ENCODE data around the gene MT1X. TPM values are rescaled to one million over a fixed set of nuclear protein-coding genes. Genes with fewer than 3 reads are reported as not detected.

The MT1X gene
- 10 to 100 TPM; 13.3 to 28.3 TPM for total RNA-seq

DNA sequence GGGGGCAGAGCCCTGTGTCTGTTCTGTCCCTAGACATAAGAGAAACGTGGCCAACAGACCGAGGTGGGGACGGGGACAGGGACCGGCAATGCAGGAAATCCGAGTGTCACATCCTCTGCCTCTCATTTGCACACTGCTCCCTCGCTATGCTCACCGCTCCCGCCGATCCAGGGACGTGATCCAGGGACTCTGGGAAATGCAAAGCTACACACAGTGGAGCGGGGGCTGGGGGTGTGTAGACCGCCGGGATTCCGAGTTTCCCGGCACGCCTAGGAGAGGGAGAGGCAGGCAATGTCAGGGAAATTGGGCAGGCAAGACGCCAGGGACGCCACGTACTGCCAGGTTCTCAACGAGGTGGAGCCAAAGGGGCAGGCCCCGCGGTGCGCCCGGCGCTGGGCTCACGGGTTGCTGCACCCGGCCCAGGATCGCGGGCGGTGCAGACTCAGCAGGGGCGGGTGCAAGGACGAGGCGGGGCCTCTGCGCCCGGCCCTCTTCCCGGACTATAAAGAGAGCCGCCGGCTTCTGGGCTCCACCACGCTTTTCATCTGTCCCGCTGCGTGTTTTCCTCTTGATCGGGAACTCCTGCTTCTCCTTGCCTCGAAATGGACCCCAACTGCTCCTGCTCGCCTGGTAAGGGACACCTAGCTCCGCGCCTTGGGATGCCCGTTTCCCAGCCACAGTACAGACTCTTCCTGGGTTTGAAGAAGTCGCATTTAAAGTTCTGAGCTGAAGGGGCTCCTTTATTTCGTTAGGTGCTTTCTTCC, at the start of gene MT1X:
TSS of gene MT1X (plus strand) at position 532 of the 764 bp plus-strand sequence. CDS start at position 603, 71 bp downstream.
- H3K36me3 Mint-ChIP-seq = peaks cover 0 to 5% of the 10 kb centered on the region in 2 donors
- DNase-seq (ENCODE audit: low spot score in 2 of 2) = peak; percentile 81 to 91
- peak; percentile 97 for ATAC-seq
- peak within 1 kb of the TSS; percentile 51 to 96 for H3K27ac Mint-ChIP-seq
- H3K9me3 Mint-ChIP-seq = no peaks in the 10 kb centered on the region

DNA sequence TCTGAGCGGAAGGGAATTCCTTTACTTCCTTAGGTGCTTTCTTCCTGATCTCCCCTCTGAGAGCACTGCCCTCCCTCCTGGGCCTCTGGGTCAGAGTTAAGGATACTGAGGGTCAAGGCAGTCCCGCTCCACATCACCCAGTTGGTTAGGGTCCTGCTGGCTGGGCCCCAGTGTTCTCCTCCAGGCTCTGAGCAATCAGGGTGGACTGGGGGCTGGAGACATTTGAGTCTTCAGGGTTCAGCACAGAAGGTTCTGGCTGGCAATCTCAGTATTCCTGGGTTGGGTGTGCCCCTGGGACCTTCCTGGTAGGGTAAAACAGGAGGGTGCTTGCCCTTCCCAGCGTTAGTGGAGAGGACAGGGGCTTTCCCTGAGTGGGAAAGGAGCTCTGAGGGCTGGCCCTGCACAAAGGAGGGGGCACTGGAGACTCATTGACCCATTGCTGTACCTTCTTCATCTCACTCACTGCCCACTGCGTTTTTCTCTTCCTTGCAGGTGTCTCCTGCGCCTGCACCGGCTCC, 49.4 kb upstream of the MT1X start:
- Mint-ChIP-seq H3K9me3 (no peaks in the 10 kb centered on the region), H3K27ac (no peak overlapping the region), H3K36me3 (peaks cover 5 to 17% of the 10 kb centered on the region in 2 donors)
- ATAC-seq (no peak), DNase-seq (ENCODE audit: low spot score in 2 of 2) (no peak)

DNA sequence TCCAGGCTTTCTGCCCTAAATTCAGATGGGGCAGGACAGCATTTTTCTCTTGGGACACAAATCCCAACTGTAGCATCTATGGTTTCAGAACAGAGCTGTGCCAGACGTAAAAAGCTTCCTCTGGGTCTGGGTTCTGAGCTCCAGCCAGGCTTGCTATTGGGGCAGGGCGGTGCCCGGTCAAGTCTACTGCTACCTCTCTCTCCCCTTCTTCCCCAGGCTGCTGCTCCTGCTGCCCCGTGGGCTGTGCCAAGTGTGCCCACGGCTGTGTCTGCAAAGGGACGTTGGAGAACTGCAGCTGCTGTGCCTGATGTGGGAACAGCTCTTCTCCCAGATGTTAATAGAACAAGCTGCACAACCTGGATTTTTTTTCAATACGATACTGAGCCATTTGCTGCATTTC, 48.7 kb upstream of the MT1X start:
- no peak overlapping the region for H3K27ac Mint-ChIP-seq
- no peak for ATAC-seq

DNA sequence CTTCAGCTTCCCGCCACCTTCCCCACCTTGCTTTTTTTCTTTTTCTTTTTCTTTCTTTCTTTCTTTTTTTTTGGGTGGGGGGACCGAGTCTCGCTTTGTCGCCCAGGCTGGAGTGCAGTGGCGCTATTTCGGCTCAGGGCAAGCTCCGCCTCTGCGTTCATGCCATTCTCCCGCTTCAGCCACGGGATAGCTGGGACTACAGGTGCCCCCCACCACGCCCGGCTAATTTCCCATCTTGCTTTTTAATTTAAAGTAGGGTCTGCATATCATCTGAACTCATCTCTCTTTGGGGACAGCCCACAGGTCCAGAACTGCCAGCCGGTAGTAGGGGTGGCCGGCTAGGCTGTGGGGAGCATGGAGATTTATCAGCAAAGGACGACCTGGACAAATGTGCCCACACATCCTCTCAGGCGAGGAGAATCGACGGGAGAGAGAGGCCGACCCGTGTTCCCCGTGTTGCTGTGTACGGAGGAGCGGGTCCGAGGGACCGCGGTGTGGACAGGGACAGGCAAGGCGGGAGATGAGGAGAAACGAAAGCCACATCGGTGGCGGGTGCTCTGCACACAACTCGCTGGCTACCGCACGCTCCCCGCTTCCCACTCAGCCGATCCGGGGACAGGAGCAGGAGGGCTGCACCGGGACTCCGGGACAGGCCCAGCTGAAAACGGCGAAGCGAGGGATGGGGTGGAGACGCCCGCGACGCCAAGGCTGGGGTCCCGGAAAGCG, 47.4 kb upstream of the MT1X start:
- DNase-seq (ENCODE audit: low spot score in 2 of 2) (no peak), ATAC-seq (no peak)
- H3K36me3 Mint-ChIP-seq = peaks cover 5 to 19% of the 10 kb centered on the region in 2 donors
- H3K9me3 Mint-ChIP-seq = no peaks in the 10 kb centered on the region
- H3K27ac Mint-ChIP-seq = no peak overlapping the region

More for the DNA sequence above, 48.7 kb upstream of the MT1X start:
- peaks cover 5 to 19% of the 10 kb centered on the region in 2 donors for H3K36me3 Mint-ChIP-seq
- no peaks in the 10 kb centered on the region for H3K9me3 Mint-ChIP-seq
- no peak for DNase-seq (ENCODE audit: low spot score in 2 of 2)

DNA sequence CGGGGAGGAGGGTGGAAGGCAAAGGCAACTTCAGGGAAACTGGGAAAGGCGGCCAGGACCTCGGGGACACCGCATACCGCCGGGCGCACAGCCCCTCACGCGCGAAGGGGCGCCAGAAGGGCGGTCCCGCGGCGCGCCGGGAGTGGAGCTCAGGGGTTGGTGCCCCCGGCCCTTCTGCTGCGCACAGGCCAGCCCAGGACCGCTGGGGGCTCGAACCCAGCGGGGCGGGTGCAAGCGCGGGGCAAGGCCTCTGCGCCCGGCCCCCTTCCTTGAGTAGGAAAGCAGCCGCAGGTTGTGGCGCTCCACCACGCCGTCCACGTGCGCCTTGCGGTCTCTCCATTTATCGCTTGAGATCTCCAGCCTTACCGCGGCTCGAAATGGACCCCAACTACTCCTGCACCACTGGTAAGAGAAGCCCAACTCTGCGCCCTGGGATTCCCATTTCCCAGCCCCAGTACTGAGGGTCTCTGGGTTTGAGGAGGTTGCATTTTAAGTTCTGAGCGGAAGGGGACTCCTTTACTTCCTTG, 46.8 kb upstream of the MT1X start:
- ATAC-seq (no peak), DNase-seq (ENCODE audit: low spot score in 2 of 2) (no peak)
- no peak overlapping the region for H3K27ac Mint-ChIP-seq
- H3K9me3 Mint-ChIP-seq = no peaks in the 10 kb centered on the region
- peaks cover 5 to 19% of the 10 kb centered on the region in 2 donors for H3K36me3 Mint-ChIP-seq

DNA sequence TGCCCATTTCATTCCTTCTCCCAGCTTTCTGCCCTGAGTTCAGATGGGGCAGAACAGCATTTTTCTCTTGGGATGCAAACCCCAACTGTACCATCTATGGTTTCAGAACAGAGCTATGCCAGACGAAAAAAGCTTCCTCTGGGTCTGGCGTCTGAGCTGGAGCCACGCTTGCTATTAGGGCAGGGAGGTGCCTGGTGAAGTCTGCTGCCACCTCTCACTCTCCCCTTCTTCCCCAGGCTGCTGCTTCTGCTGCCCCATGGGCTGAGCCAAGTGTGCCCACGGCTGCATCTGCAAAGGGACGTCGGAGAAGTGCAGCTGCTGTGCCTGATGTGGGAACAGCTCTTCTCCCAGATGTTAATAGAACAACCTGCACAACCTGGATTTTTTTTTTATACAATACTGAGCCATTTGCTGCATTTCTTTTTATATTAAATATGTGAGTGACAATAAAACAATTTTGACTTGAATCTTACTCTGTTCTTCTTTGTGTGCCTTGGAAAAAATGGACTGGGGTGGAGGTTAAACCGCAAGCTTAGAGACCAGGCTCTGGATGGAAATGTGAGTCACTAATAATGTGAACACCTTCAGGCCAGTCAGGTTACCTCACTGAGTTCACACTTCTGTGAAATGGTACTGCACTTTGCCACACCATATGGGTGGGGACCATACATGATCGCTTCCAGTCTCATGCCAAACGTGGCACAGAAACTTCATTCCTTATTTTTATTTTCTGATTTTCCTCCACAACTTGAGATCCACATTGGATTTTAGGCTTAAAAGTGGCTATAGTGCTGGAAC, 45.5 kb upstream of the MT1X start:
- Mint-ChIP-seq H3K36me3 (peaks cover 5 to 19% of the 10 kb centered on the region in 2 donors), H3K27ac (no peak overlapping the region), H3K9me3 (no peaks in the 10 kb centered on the region)
- no peak for ATAC-seq
- no peak for DNase-seq (ENCODE audit: low spot score in 2 of 2)

DNA sequence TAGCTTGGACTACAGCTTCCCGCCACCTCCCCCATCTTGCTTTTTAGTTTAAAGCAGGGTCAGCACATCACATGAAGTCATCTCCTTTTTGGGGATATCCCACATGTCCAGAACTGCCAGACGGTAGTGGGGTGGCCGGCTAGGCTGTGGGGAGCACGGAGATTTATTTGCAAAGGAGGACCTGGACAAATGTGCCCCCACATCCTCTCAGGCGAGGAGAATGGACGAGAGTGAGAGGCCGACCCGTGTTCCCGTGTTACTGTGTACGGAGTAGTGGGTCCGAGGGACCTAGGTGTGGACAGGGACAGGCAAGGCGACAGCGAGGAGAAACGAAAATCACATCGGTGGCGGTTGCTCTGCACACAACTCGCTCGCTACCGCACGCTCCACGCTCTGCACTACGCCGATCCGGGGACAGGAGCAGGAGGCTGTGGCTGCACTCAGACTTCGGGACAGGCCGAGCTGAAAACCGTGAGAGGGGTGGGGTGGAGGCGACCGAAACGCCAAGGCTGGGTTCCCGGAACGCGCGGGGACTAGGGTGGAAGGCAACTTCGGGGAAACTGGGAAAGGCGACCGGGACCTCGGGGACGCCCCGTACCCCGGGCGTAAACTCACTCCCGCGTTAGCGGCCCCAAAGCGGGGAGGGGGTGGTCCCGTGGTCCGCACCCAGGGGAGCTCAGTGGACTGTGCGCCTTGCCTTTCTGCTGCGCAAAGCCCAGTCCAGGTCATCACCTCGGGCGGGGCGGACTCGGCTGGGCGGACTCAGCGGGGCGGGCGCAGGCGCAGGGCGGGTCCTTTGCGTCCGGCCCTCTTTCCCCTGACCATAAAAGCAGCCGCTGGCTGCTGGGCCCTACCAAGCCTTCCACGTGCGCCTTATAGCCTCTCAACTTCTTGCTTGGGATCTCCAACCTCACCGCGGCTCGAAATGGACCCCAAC, 44.2 kb upstream of the MT1X start, which contains the start of gene MT1A:
TSS of gene MT1A (plus strand) at position 853 of the 937 bp plus-strand sequence. CDS start at position 926, 73 bp downstream.
- DNase-seq (ENCODE audit: low spot score in 2 of 2) (no peak), ATAC-seq (peak; percentile 48 to 72)
- no peak within 1 kb of the TSS for H3K27ac Mint-ChIP-seq
- peaks cover 5 to 19% of the 10 kb centered on the region in 2 donors for H3K36me3 Mint-ChIP-seq
- H3K9me3 Mint-ChIP-seq = no peaks in the 10 kb centered on the region

DNA sequence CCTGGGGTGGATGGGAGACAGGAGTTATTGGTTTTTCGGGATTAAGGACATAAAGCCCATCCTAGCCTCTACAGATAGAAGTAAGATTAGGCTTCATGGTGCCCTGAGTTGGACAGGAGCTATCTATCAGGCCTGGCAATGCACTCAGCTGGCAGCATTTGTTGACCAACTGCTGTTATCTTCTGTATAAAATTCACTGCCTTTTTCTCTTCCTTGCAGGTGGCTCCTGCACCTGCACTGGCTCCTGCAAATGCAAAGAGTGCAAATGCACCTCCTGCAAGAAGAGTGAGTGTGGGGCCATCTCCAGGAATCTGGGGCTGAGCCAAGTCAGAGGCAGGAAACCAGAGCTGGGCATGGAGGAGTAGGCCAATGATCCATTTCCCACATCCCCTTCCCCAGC, 43.2 kb upstream of the MT1X start:
- no peaks in the 10 kb centered on the region for H3K9me3 Mint-ChIP-seq
- DNase-seq (ENCODE audit: low spot score in 2 of 2) (no peak), ATAC-seq (no peak)
- peaks cover 5 to 13% of the 10 kb centered on the region in 2 donors for H3K36me3 Mint-ChIP-seq
- H3K27ac Mint-ChIP-seq = no peak overlapping the region

DNA sequence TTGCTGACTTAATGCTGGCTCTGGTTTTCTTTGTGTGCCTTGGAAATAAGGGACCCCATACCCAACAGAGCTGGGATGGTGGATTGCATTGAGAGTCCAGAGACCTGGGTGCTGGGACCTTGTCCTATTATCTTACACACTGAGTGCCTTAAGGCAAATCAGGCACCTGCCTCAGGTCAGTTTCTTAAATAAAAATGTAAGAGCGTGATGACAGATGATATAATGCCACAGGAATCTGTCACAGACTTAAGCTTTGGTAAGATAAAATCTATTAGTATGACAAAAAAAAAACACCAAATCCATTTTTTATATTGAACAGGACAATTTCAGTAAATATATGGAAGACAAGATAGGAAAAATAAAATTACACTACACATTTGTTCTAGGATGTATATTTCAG, 42.2 kb upstream of the MT1X start:
- Mint-ChIP-seq H3K27ac (no peak overlapping the region), H3K9me3 (no peaks in the 10 kb centered on the region), H3K36me3 (peaks cover under 1 to 7% of the 10 kb centered on the region in 2 donors)
- DNase-seq (ENCODE audit: low spot score in 2 of 2) = no peak
- ATAC-seq = no peak

DNA sequence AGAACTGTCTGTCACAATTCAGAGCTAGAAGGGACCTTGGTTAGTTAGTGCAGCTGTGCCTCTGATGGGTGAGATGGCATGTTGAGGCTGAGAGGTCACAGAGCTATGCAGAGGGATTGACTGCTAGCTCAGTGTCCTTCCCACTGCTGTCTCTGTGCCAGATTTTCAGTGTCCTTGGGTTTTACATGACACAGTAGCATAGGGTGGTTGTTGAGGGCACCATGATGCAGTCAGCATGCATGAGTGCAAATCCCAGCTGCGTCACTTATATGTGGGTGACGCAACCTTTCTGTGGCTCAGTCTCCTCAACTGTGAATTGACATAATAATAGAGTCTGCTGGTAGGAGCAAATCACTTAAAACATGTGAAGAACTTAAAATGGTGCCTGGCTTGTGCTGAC, 41.1 kb upstream of the MT1X start:
- no peak overlapping the region for H3K27ac Mint-ChIP-seq
- H3K36me3 Mint-ChIP-seq = peaks cover 0 to 5% of the 10 kb centered on the region in 2 donors
- no peak for DNase-seq (ENCODE audit: low spot score in 2 of 2)
- ATAC-seq = no peak
- H3K9me3 Mint-ChIP-seq = no peaks in the 10 kb centered on the region

DNA sequence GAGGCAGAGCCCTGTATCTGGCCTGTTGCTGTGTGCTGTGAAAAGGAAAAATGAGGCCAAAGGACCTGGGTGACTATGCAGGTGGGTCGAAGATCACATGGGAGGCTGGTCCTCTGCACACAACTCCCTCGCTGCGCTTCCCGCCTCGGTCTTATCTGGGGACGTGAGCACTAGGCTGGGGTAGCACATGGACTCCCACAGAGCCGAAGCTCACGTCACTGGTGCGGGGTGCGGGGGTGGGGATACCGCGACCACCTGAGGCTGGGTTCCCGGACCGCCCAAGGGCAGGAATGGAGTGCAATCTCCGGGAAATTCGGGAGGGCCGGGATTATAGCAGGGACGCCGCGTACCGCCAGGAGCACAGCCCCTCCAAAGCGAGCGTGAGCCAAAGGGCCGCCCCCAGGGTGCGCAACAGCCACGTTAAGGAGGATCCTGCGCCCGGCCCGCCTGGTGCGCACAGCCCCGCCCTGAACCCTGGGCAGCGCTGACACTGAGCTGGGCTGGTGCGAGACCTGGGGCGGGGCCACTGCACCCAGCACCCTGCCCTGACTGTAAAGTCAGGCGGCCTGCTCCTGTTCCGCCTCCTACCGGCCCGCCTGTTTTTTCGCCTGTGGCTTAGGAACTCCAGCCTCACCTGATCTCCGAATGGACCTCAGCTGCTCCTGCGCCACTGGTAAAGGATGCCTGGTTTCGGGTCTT, 39.0 kb upstream of the MT1X start:
- H3K9me3 Mint-ChIP-seq = no peaks in the 10 kb centered on the region
- H3K27ac Mint-ChIP-seq = peak overlapping the region in 1 of 2 donors; percentile 55
- no peaks in the 10 kb centered on the region for H3K36me3 Mint-ChIP-seq
- DNase-seq (ENCODE audit: low spot score in 2 of 2) = peak; percentile 65 to 79
- peak; percentile 100 for ATAC-seq

DNA sequence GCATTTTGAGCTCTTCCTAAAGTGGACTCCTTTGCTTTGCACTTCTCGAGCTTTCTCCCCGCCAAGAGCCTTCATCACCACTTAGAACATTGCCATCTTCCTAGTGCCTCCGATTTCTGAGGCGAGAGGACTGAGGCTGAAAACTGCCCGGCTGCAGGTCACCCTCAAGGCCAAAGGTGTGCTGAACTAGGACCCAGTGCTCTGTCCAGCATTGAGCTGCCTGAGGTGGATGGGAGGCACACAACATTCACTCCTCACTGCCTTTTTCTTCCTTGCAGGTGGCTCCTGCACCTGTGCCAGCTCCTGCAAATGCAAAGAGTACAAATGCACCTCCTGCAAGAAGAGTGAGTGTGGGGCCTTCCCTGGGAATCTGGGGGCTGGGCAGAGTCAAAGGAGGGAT, 38.4 kb upstream of the MT1X start:
- Mint-ChIP-seq H3K9me3 (no peaks in the 10 kb centered on the region), H3K36me3 (no peaks in the 10 kb centered on the region), H3K27ac (peak overlapping the region in 1 of 2 donors; percentile 82)
- DNase-seq (ENCODE audit: low spot score in 2 of 2) = no peak
- no peak for ATAC-seq

DNA sequence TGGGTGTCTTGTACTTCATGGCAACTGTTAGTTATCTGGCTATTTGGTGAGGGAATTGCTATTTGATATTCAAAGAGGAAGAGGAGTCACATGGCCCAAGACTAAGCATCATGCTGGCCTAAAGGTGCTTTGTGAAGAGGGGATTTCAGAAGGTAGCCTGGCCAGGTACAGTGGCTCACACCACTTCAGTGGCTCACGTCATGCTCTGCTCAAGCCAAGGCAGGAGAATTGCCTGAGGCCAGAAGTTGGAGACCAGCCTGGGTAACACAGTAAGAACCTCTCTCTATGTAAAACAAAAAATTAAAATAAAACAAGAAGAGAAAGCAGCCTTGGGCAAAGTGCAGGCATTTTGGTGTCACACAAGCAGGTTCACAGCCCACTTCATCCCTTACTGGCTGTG, 37.0 kb upstream of the MT1X start:
- DNase-seq (ENCODE audit: low spot score in 2 of 2) = no peak
- ATAC-seq = no peak
- no peaks in the 10 kb centered on the region for H3K36me3 Mint-ChIP-seq
- H3K9me3 Mint-ChIP-seq = no peaks in the 10 kb centered on the region
- no peak overlapping the region for H3K27ac Mint-ChIP-seq

DNA sequence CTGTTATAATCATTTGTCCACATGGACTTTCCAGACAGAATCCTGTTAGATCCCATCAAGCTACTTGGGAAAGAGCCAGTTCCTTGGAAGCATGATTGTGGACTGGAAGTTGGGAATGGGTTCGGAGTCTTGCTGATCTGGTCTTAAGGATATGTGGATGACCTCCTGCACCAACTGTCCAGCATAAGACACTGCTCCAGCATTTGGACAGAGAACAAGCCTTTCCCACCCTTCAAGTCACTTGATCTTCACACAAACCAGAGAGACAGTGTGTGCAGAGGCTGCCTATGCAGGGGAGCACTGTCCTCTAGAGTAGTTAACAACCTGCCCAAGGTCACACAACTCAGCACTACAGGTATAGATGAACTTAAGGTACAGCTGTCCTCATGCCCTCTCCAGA, 36.4 kb upstream of the MT1X start:
- Mint-ChIP-seq H3K36me3 (no peaks in the 10 kb centered on the region), H3K9me3 (no peaks in the 10 kb centered on the region), H3K27ac (no peak overlapping the region)
- no peak for ATAC-seq
- DNase-seq (ENCODE audit: low spot score in 2 of 2) = no peak
